ENCODE measurements around the gene ADAM15.

The ADAM15 gene

GRCh38 chr1:155011437-155012025 is 39.6 kb upstream of the ADAM15 start:
- Histone ChIP-seq H3K27me3 (ENCODE audit: insufficient read depth, low read length) (no peaks in the 10 kb centered on the region), H3K9me2 (ENCODE audit: low read depth, low read length) (no peaks in the 10 kb centered on the region), H3K9me3 (ENCODE audit: low read length) (no peaks in the 10 kb centered on the region), H3K79me2 (ENCODE audit: insufficient read depth, low read length) (no peaks in the 10 kb centered on the region), H4K20me1 (ENCODE audit: insufficient read depth, low read length) (no peaks in the 10 kb centered on the region), H3F3A (ENCODE audit: insufficient read depth, low read length) (no peaks in the 10 kb centered on the region), H3K4me2 (ENCODE audit: low read length) (no peak overlapping the region), H3K36me3 (ENCODE audit: insufficient read depth, low read length) (peaks cover 1% of the 10 kb centered on the region), H2AFZ (ENCODE audit: low read length) (no peak overlapping the region), H3K4me3 (ENCODE audit: low read depth, low read length, poor library complexity, severe bottlenecking) (no peak overlapping the region), H3K9ac (ENCODE audit: low read length) (no peak overlapping the region), H3K27ac (ENCODE audit: low read depth, low read length, poor library complexity, severe bottlenecking) (no peak overlapping the region), H3K4me1 (ENCODE audit: insufficient read depth, low read length, severe bottlenecking) (peaks cover 4% of the 10 kb centered on the region)
- no peak for TF ChIP-seq EZH2 (IDR thresholded peaks at IDR 0.05; ENCODE audit: borderline replicate concordance, low read length)
- TF ChIP-seq CTCF (IDR thresholded peaks at IDR 0.05; ENCODE audit: low read length) = no peak

- Histone ChIP-seq H3K27ac (ENCODE audit: low read depth, low read length, poor library complexity, severe bottlenecking) (no peak overlapping the region), H3K9ac (ENCODE audit: low read length) (no peak overlapping the region), H3K4me3 (ENCODE audit: low read depth, low read length, poor library complexity, severe bottlenecking) (no peak overlapping the region), H2AFZ (ENCODE audit: low read length) (no peak overlapping the region), H4K20me1 (ENCODE audit: insufficient read depth, low read length) (no peaks in the 10 kb centered on the region), H3K9me2 (ENCODE audit: low read depth, low read length) (no peaks in the 10 kb centered on the region), H3K36me3 (ENCODE audit: insufficient read depth, low read length) (peaks cover 4% of the 10 kb centered on the region), H3K4me2 (ENCODE audit: low read length) (no peak overlapping the region), H3F3A (ENCODE audit: insufficient read depth, low read length) (no peaks in the 10 kb centered on the region), H3K4me1 (ENCODE audit: insufficient read depth, low read length, severe bottlenecking) (peaks cover 9% of the 10 kb centered on the region), H3K27me3 (ENCODE audit: insufficient read depth, low read length) (no peaks in the 10 kb centered on the region), H3K9me3 (ENCODE audit: low read length) (no peaks in the 10 kb centered on the region), H3K79me2 (ENCODE audit: insufficient read depth, low read length) (no peaks in the 10 kb centered on the region)
- TF ChIP-seq EZH2 (IDR thresholded peaks at IDR 0.05; ENCODE audit: borderline replicate concordance, low read length) (no peak), CTCF (IDR thresholded peaks at IDR 0.05; ENCODE audit: low read length) (no peak)
These were observed 39.0 kb upstream of the ADAM15 start for GRCh38 chr1:155012026-155012546.

- no peaks in the 10 kb centered on the region for H3K27me3 ChIP-seq (ENCODE audit: insufficient read depth, low read length)
- H3K9me3 ChIP-seq (ENCODE audit: low read length) = no peaks in the 10 kb centered on the region
- H3K27ac ChIP-seq (ENCODE audit: low read depth, low read length, poor library complexity, severe bottlenecking) = no peak overlapping the region
- H2AFZ ChIP-seq (ENCODE audit: low read length) = no peak overlapping the region
- no peaks in the 10 kb centered on the region for H3F3A ChIP-seq (ENCODE audit: insufficient read depth, low read length)
- H3K4me1 ChIP-seq (ENCODE audit: insufficient read depth, low read length, severe bottlenecking) = peaks cover 18% of the 10 kb centered on the region
- H3K4me3 ChIP-seq (ENCODE audit: low read depth, low read length, poor library complexity, severe bottlenecking) = no peak overlapping the region
- no peak overlapping the region for H3K9ac ChIP-seq (ENCODE audit: low read length)
- H3K79me2 ChIP-seq (ENCODE audit: insufficient read depth, low read length) = no peaks in the 10 kb centered on the region
- no peak for TF ChIP-seq EZH2 (IDR thresholded peaks at IDR 0.05; ENCODE audit: borderline replicate concordance, low read length)
- no peak for TF ChIP-seq CTCF (IDR thresholded peaks at IDR 0.05; ENCODE audit: low read length)
- H3K4me2 ChIP-seq (ENCODE audit: low read length) = no peak overlapping the region
- no peaks in the 10 kb centered on the region for H3K9me2 ChIP-seq (ENCODE audit: low read depth, low read length)
- no peaks in the 10 kb centered on the region for H4K20me1 ChIP-seq (ENCODE audit: insufficient read depth, low read length)
- H3K36me3 ChIP-seq (ENCODE audit: insufficient read depth, low read length) = peaks cover 4% of the 10 kb centered on the region
These were observed 38.1 kb upstream of the ADAM15 start for GRCh38 chr1:155012776-155013602.

Measured in OCI-LY1 (cell line).